Large intestine (tissue), 3 donors: ENCODE measurements around the gene SPATA2L. TPM values are rescaled to one million over a fixed set of nuclear protein-coding genes. Genes with fewer than 3 reads are reported as not detected.

Experiments
- DNase-seq, 2 donors: peaks; one replicate each; pipeline versions ENCODE4 v3.0.0 to v3.0.0-alpha.2; 2013
- H3K27ac ChIP-seq: one replicate; pipeline ENCODE4 v1.5.1; 2013; ENCODE audit warnings: low read length
- H3K27me3 ChIP-seq: 2 replicates; pipeline ENCODE4 v1.6.1; 2013; ENCODE audit warnings: low read length; ENCODE audit not compliant: control insufficient read depth, insufficient read depth
- H3K36me3 ChIP-seq: 2 replicates; pipeline ENCODE4 v1.6.1; 2013; ENCODE audit warnings: low read length; ENCODE audit not compliant: control insufficient read depth, insufficient read depth
- H3K4me1 ChIP-seq: one replicate; pipeline ENCODE4 v1.6.1; 2013; ENCODE audit warnings: low read length; ENCODE audit not compliant: control insufficient read depth, insufficient read depth
- H3K4me3 ChIP-seq: one replicate; pipeline ENCODE4 v1.5.1; 2013; ENCODE audit warnings: low read length
- H3K9me3 ChIP-seq: one replicate; pipeline ENCODE4 v1.6.1; 2013; ENCODE audit warnings: mild to moderate bottlenecking, low read depth, low read length, moderate library complexity; ENCODE audit not compliant: control insufficient read depth
- WGBS: methylation state at CpG from one replicate; pipeline ENCODE4 v1.1.5; 2013; ENCODE audit warnings: low lambda C conversion rate; ENCODE audit not compliant: insufficient coverage; 5-methylcytosine and 5-hydroxymethylcytosine counted together
- polyA plus RNA-seq: library from polyadenylated mRNA; unstranded; fragments of 120-200 nt; gene quantifications from one replicate; pipeline ENCODE4 v1.2.1, GENCODE V29; 2013

The SPATA2L gene
- polyA plus RNA-seq, 1 donor: 18.7 TPM

DNA sequence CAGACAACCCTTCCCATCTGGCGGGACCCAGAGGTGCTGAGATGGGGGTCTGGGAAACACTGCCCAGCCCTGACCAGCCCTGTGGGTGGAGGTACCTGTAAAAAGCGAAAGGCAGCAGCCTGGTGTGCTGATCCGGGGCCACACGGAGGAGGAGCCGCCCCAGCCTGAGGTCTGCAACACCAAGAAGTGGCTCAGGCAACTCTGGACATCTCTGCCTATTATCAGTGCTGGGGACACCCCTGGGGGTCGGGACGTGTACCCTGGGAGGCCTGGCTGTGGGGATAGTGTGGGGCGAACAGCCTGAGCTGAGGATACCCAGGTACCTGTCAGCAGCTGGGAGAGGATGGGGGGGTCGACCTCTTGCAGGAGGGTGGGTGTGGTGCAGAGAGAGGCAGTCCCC is 37.9 kb upstream of the SPATA2L start:
- no CpG with 5 or more reads among the region's 9 CpGs for WGBS
- H3K27ac ChIP-seq: no peak overlapping the region
- no peak overlapping the region for H3K4me3 ChIP-seq
- H3K36me3 ChIP-seq: peaks cover 83% of the 10 kb centered on the region
- DNase-seq: no peak
- H3K27me3 ChIP-seq: no peaks in the 10 kb centered on the region
- H3K4me1 ChIP-seq: no peaks in the 10 kb centered on the region
- H3K9me3 ChIP-seq: no peaks in the 10 kb centered on the region

DNA sequence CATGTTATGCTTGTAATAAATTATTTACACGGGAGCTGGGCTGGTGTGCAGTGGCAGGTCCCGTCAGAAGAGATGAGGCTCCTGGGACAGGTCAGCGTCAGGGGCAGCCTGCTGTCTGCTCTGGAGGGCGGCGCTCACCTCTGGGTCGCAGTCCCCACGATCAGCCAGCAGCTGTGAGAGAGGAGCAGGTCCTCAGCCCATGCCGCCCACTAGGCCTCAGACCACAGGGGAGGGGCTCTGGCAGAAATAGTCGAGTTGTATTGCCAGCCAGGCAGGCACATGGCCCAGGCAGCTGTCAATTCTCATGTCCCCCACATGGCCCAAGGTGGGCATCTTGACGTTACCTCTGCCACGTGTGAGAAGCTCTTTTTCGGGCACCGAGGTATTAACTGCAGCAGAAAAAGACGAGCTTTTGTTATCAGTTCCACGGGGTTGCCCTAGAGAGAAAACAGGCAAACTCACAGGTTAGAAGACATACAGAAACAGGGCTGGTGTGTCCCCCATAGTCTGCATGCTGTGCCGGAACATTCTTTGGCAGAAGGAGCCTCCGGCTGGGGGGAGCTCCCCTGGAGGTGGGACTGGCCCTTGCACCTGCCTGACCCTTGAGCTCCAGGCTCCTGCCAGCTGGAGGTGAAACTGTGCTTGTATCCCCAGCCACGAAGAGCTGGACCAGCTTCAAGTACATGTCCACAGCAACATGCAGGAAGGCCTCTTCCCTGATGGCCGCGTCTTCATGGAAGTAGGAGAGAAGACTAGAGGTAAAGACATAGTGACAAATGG is 37.2 kb upstream of the SPATA2L start:
- no peaks in the 10 kb centered on the region for H3K9me3 ChIP-seq
- no peak for DNase-seq
- peaks cover 85% of the 10 kb centered on the region for H3K36me3 ChIP-seq
- H3K4me1 ChIP-seq: no peaks in the 10 kb centered on the region
- no peak overlapping the region for H3K4me3 ChIP-seq
- no peak overlapping the region for H3K27ac ChIP-seq
- no peaks in the 10 kb centered on the region for H3K27me3 ChIP-seq
- WGBS: no CpG with 5 or more reads among the region's 20 CpGs

DNA sequence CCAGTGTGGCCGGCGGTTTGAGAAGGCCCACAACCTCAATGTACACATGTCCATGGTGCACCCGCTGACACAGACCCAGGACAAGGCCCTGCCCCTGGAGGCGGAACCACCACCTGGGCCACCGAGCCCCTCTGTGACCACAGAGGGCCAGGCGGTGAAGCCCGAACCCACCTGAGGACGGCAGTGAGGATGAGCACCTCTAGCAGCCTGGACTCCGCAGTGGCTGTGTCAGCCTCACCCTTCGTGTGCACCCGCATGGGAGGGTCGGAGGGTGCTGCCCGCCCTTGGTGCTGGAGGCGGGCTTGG is 36.5 kb upstream of the SPATA2L start:
- Histone ChIP-seq H3K4me1 (no peaks in the 10 kb centered on the region), H3K4me3 (no peak overlapping the region), H3K27ac (no peak overlapping the region), H3K36me3 (peaks cover 89% of the 10 kb centered on the region), H3K27me3 (no peaks in the 10 kb centered on the region), H3K9me3 (no peaks in the 10 kb centered on the region)
- no peak for DNase-seq
- WGBS: no CpG with 5 or more reads among the region's 14 CpGs

DNA sequence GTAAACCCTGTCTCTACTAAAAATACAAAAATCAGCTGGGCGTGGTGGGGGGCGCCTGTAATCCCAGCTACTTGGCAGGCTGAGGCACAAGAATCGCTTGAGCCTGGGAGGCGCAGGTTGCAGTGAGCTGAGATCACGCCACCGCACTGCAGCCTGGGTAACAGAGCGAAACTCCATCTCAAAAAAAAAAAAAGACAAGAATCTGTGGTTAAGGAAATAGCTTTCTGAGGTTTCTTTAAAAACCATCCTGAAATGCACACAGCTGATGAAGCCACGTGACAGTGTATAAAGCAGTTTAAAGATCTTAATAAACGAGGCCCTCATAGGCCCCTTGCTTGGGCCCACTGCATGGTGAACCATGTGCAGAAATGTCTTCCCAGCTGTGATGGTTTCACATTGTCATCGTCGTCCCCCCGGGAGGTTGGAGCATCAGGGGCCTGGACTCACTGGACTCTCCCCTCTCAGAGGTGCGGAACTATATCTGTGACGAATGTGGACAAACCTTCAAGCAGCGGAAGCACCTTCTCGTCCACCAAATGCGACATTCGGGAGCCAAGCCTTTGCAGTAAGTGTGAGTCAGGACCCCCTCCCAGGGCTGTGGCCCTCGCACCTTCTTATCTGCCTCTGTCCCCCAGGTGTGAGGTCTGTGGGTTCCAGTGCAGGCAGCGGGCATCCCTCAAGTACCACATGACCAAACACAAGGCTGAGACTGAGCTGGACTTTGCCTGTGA is 36.0 kb upstream of the SPATA2L start:
- no peaks in the 10 kb centered on the region for H3K9me3 ChIP-seq
- no peaks in the 10 kb centered on the region for H3K27me3 ChIP-seq
- no peak for DNase-seq
- no peaks in the 10 kb centered on the region for H3K4me1 ChIP-seq
- H3K4me3 ChIP-seq: no peak overlapping the region
- WGBS: 100% methylated on average over 1 of the region's 20 CpGs
- H3K27ac ChIP-seq: no peak overlapping the region
- peaks cover 89% of the 10 kb centered on the region for H3K36me3 ChIP-seq

DNA sequence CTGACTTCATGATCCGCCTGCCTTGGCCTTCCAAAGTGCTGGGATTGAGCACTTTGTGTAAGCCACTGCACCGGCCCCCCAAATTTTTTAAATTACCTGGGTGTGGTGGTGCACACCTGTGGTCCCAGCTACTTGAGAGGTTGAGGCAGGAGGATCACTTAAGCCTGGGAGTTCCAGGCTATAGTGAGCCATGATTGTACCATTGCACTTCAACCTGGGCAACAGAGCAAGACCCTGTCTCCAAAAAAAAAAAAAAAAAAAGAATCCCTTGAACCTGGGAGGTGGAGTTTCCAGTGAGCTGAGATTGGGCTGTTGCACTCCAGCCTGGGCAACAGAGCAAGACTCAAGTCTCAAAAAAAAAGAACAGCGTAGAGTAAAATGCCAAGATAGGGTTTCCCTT is 35.0 kb upstream of the SPATA2L start:
- WGBS: no CpG with 5 or more reads among the region's 3 CpGs
- Histone ChIP-seq H3K9me3 (no peaks in the 10 kb centered on the region), H3K36me3 (peaks cover 93% of the 10 kb centered on the region), H3K27me3 (no peaks in the 10 kb centered on the region), H3K27ac (no peak overlapping the region), H3K4me1 (no peaks in the 10 kb centered on the region), H3K4me3 (no peak overlapping the region)
- DNase-seq: no peak

DNA sequence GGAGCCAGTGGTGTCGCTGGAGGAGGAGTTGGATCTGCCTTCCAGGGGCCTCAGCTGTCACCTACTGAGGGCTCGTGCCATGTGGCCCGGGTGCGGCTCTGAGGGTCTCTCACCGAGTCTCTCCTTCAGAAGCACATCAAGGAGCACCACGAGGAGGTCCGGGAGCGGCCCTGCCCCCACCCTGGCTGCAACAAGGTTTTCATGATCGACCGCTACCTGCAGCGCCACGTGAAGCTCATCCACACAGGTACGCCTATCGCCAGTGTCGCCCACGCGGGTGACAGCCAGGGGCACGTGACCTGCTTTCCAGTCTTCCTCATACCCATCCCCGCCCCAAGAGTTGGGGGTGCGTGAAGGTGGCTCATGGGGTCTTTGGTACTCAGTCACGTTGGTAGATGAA is 32.3 kb upstream of the SPATA2L start:
- Histone ChIP-seq H3K27ac (no peak overlapping the region), H3K36me3 (peaks cover 93% of the 10 kb centered on the region), H3K9me3 (no peaks in the 10 kb centered on the region), H3K4me3 (no peak overlapping the region), H3K4me1 (no peaks in the 10 kb centered on the region), H3K27me3 (no peaks in the 10 kb centered on the region)
- no CpG with 5 or more reads among the region's 21 CpGs for WGBS
- no peak for DNase-seq

DNA sequence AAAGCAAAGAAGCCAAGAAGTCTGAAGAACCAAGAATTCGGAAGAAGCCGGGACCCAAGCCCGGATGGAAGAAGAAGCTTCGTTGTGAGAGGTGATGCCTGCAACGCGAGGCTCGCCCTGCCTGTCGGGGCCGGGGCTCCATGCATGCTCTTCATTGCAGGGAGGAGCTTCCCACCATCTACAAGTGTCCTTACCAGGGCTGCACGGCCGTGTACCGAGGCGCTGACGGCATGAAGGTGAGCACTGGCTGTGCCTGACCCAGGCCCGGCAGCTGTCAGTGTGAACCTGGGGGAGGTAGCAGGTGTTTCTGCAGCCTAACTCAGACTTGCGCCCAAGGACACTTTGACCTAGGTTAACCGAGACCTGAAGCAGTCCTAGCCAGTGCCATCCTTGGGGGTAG is 31.8 kb upstream of the SPATA2L start:
- no peak overlapping the region for H3K4me3 ChIP-seq
- H3K9me3 ChIP-seq: no peaks in the 10 kb centered on the region
- H3K4me1 ChIP-seq: no peaks in the 10 kb centered on the region
- WGBS: 91% methylated on average over 4 of the region's 17 CpGs
- no peak overlapping the region for H3K27ac ChIP-seq
- DNase-seq: no peak
- H3K27me3 ChIP-seq: no peaks in the 10 kb centered on the region
- H3K36me3 ChIP-seq: peaks cover 90% of the 10 kb centered on the region

DNA sequence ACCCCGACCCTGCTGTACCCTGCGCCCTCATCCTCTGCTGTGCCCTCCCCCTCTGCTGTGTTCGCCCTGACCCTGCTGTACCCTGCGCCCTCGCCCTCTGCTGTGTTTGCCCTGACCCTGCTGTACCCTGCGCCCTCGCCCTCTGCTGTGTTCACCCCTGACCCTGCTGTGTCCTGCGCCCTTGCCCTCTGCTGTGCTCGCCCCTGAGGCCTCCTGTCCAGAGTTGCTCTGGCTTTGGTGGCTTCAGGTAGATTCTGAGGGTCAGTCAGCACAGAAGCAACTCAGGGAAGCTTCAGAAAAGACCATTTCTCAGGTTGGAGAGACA is 31.4 kb upstream of the SPATA2L start:
- H3K4me3 ChIP-seq: no peak overlapping the region
- peaks cover 89% of the 10 kb centered on the region for H3K36me3 ChIP-seq
- H3K4me1 ChIP-seq: no peaks in the 10 kb centered on the region
- no peak for DNase-seq
- no peaks in the 10 kb centered on the region for H3K27me3 ChIP-seq
- H3K27ac ChIP-seq: no peak overlapping the region
- no peaks in the 10 kb centered on the region for H3K9me3 ChIP-seq
- WGBS: 100% methylated on average over 1 of the region's 9 CpGs

DNA sequence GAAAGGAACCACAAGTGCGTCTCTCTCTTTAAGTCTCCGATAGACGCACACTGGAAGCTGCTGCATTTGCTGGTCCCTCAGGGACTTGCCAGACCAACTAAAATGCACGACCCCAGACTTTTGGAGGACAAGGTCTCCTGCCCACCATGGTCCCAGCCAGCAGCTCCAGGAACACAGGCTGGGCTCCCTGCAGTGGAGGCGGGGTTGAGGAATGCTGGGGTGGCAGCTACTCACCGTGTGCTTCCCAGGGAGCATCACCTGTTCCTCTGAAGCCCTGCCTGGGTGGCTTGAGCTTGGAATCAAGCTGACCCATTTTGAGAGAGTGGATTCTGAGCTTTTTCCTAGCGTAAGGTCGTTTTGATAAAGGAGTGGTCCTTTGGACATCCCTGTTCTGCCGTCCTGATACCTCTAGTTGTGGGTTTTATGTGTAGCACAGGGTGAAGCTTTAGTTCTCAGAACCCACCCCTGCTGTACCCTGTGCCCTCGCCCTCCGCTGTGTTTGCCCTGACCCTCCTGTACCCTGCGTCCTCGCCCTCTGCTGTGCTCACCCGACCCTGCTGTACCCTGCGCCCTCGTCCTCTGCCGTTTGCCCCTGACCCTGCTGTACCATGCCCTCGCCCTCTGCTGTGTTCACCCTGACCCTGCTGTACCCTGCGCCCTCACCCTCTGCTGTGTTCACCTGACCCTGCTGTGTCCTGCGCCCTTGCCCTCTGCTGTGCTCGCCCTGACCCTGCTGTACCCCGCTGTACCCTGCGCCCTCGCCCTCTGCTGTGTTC is 30.8 kb upstream of the SPATA2L start:
- no peak for DNase-seq
- no peak overlapping the region for H3K4me3 ChIP-seq
- H3K27me3 ChIP-seq: no peaks in the 10 kb centered on the region
- WGBS: no CpG with 5 or more reads among the region's 24 CpGs
- no peak overlapping the region for H3K27ac ChIP-seq
- H3K4me1 ChIP-seq: no peaks in the 10 kb centered on the region
- H3K36me3 ChIP-seq: peaks cover 89% of the 10 kb centered on the region
- H3K9me3 ChIP-seq: no peaks in the 10 kb centered on the region

DNA sequence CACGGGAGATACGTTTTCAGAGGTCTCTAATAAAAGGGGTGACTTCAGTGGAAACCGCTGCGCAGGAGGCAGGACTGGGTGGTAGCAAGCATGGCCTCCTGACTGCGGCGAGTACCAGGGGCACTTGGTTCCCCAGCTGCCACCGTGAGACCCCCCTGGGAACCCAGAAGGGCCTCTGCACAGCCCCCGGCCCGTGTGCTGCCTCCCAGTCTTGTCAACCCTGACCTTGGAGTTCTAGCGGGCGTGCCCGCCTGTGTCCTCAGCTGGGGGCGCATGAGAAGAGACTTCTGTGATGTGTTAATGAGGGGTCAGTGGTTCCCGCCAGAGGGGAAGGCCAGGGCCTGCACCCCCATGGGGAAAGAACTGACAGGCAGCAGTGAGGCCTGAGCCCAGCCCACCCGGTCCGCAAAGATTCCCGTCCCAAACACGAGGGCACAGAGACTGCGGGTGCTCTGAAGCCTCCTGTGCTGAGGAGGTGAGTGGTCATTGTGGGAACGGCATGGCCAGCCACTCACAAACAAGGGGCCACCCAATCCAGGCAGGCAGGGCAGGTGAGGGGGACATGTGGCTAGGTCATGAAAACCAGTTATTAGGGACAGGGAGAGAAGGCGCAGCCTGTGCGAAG is 29.2 kb upstream of the SPATA2L start:
- Histone ChIP-seq H3K27ac (no peak overlapping the region), H3K36me3 (peaks cover 85% of the 10 kb centered on the region), H3K4me1 (no peaks in the 10 kb centered on the region), H3K27me3 (no peaks in the 10 kb centered on the region), H3K4me3 (no peak overlapping the region), H3K9me3 (no peaks in the 10 kb centered on the region)
- WGBS: no CpG with 5 or more reads among the region's 22 CpGs
- DNase-seq: no peak
